ENCODE data around the gene DDAH1.

DNA sequence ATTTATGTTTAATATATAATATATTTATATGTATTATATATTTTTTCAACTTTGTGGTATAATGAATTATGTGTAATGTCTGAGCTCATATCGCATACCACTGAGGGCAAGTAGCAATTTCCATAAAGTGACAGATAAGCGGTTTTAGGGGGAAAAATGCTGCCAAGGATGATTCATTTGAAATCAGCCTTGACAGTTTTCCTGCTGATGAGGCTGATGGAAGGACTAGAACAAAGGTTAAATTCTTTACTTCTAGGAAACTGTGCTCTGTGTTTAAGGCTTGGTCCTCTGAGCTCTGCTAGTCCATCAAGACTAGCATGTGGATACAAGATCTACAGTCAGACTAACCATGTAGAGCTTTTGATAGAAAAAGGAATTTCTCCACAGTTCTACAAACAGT, 19.3 kb upstream of the DDAH1 start:
- no peak for TF ChIP-seq GATA1 (IDR thresholded peaks at IDR 0.05; ENCODE audit: low read depth, low read length)
- TF ChIP-seq POLR2A (IDR thresholded peaks at IDR 0.05; ENCODE audit: low read length), result no peak
